Upper lobe of right lung (tissue), 1 donor: Measurements from ENCODE around the gene PLAU. TPM values are rescaled to one million over a fixed set of nuclear protein-coding genes. Genes with fewer than 3 reads are reported as not detected.

ENCODE experiments used
- ATAC-seq: fragments of 200-7000 bp; cut with Tn5 transposase; one replicate; pipeline ENCODE4 v1.9.1; 2020; ENCODE audit warnings: mild to moderate bottlenecking, moderate library complexity
- DNase-seq: peaks from one replicate; pipeline ENCODE4 v3.0.0-alpha.2; 2020
- H3K27ac ChIP-seq: fragments of 200-600 bp; one replicate; pipeline ENCODE4 v1.8.0; 2022
- H3K27me3 ChIP-seq: fragments of 200-600 bp; one replicate; pipeline ENCODE4 v1.8.0; 2022; ENCODE audit warnings: mild to moderate bottlenecking
- H3K36me3 ChIP-seq: fragments of 200-600 bp; one replicate; pipeline ENCODE4 v1.8.0; 2022
- H3K4me1 ChIP-seq: fragments of 200-600 bp; one replicate; pipeline ENCODE4 v1.8.0; 2022
- H3K4me3 ChIP-seq: fragments of 200-600 bp; one replicate; pipeline ENCODE4 v1.8.0; 2022; ENCODE audit warnings: mild to moderate bottlenecking
- H3K9me3 ChIP-seq: fragments of 200-600 bp; one replicate; pipeline ENCODE4 v1.8.0; 2022
- intact Hi-C: fragments of 100-400 bp; cut with DNase I; formaldehyde crosslinking; loops from one replicate; pipeline ENCODE4 v1.11.0; 2022
- total RNA-seq: library from RNA; stranded (reverse); fragmentation: NEBNext Ultra II Directional; extraction: Animal tissue kit (Norgen Biotek cat#: 25700); gene quantifications from one replicate; pipeline ENCODE4 v1.2.1, GENCODE V29; 2021
- TF ChIP-seq, protein P1 (sequence below): fragments of 200-600 bp; IDR thresholded peaks from one replicate; pipeline ENCODE4 v1.8.0; 2022; ENCODE audit warnings: antibody characterized with exemption
- donor health status: DM: no; HTN: yes; CAD: no; lungs with severe emphysema.

Gene PLAU
- total RNA-seq, 1 donor from 2014 or later = 16.8 TPM

DNA sequence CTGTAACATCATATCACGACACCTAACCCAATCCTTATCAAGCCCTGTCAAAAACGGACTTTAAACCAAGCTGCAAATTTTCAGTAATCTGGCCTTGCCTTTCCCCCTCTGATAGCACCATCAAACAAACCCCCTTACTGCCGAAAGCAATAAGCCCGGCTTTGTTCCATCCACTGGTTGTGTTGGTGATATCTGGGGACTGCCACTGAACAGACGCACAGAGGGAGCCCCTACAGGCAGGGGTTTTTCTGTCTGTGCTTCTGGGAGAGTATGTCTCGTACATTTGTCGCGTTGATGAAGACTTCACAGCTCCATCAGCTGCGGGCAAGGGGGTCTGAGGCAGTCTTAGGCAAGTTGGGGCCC, 550 bp upstream of the PLAU start:
- DNase-seq (no peak), ATAC-seq (no peak)
- TF ChIP-seq, protein P1, sequence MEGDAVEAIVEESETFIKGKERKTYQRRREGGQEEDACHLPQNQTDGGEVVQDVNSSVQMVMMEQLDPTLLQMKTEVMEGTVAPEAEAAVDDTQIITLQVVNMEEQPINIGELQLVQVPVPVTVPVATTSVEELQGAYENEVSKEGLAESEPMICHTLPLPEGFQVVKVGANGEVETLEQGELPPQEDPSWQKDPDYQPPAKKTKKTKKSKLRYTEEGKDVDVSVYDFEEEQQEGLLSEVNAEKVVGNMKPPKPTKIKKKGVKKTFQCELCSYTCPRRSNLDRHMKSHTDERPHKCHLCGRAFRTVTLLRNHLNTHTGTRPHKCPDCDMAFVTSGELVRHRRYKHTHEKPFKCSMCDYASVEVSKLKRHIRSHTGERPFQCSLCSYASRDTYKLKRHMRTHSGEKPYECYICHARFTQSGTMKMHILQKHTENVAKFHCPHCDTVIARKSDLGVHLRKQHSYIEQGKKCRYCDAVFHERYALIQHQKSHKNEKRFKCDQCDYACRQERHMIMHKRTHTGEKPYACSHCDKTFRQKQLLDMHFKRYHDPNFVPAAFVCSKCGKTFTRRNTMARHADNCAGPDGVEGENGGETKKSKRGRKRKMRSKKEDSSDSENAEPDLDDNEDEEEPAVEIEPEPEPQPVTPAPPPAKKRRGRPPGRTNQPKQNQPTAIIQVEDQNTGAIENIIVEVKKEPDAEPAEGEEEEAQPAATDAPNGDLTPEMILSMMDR = no peak
- H3K9me3 ChIP-seq = no peaks in the 10 kb centered on the region
- H3K27ac ChIP-seq = peak overlapping the region; percentile 75
- intact Hi-C loops = no loop called here
- peaks cover 5% of the 10 kb centered on the region for H3K27me3 ChIP-seq
- peaks cover 43% of the 10 kb centered on the region for H3K4me1 ChIP-seq
- H3K4me3 ChIP-seq = peak overlapping the region; percentile 66
- H3K36me3 ChIP-seq = no peaks in the 10 kb centered on the region

DNA sequence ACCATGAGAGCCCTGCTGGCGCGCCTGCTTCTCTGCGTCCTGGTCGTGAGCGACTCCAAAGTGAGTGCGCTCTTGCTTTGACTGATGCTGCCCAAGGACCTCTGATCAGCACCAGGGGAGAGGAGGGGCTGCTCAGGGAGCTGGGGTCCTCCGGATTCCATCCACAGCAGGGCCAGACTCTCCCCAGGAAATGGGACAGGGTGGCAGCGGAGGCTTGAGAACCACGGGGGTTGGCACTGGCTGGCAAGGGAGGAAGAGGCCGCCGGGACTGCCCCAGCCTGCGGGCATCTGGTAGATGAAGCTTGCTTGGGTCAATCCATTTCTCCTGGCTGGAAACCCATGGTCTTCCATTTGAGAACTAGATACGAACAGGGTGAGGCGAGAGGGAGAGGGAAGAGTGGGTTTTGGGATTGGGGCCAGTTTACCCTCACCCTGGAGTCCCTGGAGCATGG, 647 bp downstream of the PLAU start:
- TF ChIP-seq, protein P1 = no peak
- H3K36me3 ChIP-seq = no peaks in the 10 kb centered on the region
- intact Hi-C loops = no loop called here
- ATAC-seq (peak; percentile 3), DNase-seq (no peak)
- no peaks in the 10 kb centered on the region for H3K9me3 ChIP-seq
- peaks cover 5% of the 10 kb centered on the region for H3K27me3 ChIP-seq
- H3K27ac ChIP-seq = peak overlapping the region; percentile 75
- H3K4me1 ChIP-seq = peaks cover 36% of the 10 kb centered on the region
- peak overlapping the region; percentile 66 for H3K4me3 ChIP-seq

DNA sequence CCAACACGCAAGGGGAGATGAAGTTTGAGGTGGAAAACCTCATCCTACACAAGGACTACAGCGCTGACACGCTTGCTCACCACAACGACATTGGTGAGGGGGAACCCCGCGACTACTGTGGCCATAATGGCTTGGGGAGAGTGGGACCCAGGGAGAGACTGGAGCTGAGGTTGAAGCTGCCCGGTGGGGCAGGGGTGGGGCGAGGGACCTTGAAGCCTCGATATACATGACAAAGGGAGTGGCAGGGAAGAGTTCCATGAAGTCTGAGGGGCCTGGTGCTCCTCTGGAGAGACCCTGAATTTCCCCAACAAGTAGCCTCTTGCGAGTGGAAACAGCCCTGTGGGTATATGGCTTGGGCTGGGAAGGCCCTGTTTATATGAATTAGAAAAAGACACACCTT, 3.1 kb downstream of the PLAU start:
- no peaks in the 10 kb centered on the region for H3K36me3 ChIP-seq
- no peak overlapping the region for H3K4me3 ChIP-seq
- intact Hi-C loops = no loop called here
- H3K27me3 ChIP-seq = peaks cover 5% of the 10 kb centered on the region
- ATAC-seq (no peak), DNase-seq (no peak)
- peaks cover 25% of the 10 kb centered on the region for H3K4me1 ChIP-seq
- TF ChIP-seq, protein P1 = no peak
- H3K9me3 ChIP-seq = no peaks in the 10 kb centered on the region
- H3K27ac ChIP-seq = no peak overlapping the region

DNA sequence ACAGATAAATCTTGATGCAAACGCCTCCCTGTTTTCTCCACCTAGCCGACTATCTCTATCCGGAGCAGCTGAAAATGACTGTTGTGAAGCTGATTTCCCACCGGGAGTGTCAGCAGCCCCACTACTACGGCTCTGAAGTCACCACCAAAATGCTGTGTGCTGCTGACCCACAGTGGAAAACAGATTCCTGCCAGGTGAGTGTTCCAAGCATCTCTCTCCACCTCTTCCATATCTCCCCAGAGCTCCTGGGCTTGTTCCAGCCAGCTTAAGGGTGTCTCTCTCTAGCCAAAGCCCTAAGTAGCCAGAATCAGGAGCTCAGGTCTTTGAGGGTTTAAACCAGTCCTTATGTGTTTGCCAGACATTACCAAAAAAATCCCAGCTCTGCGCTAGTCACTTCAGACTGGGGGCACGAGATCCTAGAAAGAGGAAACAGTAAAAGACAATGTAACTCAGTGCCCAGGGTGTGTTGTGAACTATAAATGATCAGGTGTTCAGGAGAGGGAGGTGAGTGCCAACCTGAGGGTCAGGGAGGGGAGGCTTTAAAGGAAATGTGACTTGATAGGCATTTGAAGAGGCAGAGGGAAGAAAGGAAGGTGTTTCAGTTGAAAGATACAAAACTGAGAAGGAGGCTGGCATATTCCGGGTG, 4.4 kb downstream of the PLAU start:
- TF ChIP-seq, protein P1 = no peak
- no peak for ATAC-seq
- H3K4me1 ChIP-seq = peaks cover 16% of the 10 kb centered on the region
- DNase-seq = no peak
- intact Hi-C loops = no loop called here
- no peaks in the 10 kb centered on the region for H3K9me3 ChIP-seq
- no peaks in the 10 kb centered on the region for H3K36me3 ChIP-seq
- H3K27me3 ChIP-seq = peaks cover 5% of the 10 kb centered on the region
- H3K27ac ChIP-seq = no peak overlapping the region
- H3K4me3 ChIP-seq = no peak overlapping the region

DNA sequence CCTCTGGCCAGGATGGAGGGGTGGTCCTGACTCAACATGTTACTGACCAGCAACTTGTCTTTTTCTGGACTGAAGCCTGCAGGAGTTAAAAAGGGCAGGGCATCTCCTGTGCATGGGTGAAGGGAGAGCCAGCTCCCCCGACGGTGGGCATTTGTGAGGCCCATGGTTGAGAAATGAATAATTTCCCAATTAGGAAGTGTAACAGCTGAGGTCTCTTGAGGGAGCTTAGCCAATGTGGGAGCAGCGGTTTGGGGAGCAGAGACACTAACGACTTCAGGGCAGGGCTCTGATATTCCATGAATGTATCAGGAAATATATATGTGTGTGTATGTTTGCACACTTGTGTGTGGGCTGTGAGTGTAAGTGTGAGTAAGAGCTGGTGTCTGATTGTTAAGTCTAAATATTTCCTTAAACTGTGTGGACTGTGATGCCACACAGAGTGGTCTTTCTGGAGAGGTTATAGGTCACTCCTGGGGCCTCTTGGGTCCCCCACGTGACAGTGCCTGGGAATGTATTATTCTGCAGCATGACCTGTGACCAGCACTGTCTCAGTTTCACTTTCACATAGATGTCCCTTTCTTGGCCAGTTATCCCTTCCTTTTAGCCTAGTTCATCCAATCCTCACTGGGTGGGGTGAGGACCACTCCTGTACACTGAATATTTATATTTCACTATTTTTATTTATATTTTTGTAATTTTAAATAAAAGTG, 6.0 kb downstream of the PLAU start:
- DNase-seq = no peak
- Histone ChIP-seq H3K36me3 (no peaks in the 10 kb centered on the region), H3K9me3 (no peaks in the 10 kb centered on the region), H3K4me3 (no peak overlapping the region), H3K4me1 (peaks cover 5% of the 10 kb centered on the region), H3K27me3 (peaks cover 2% of the 10 kb centered on the region), H3K27ac (no peak overlapping the region)
- TF ChIP-seq, protein P1 = no peak
- peak; percentile 72 for ATAC-seq
- intact Hi-C loops = no loop called here
